ENCODE results near the gene CNOT6L. TPM values are rescaled to one million over a fixed set of nuclear protein-coding genes. Genes with fewer than 3 reads are reported as not detected.

Gene CNOT6L
- total RNA-seq, 1 experiment from 2014 or later, result 29.4 TPM

DNA sequence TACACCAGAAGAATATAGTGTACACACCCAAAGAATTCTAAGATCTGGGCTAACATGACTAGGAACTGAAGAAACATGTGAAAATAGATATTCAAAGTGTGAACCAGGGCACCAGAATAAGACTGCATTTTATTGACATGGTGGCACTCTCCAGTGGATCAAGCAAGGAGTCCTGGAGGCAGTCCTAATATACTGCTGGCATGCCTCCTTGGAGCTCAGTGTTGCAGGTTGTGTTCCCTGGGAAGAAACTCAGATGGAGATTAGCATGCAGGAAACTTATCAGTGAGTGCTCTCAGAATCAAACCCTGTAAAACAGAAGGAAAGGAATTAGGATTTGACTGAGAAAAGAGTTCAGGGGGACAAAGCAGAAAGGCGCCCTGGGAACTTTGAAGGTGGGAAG is 108.5 kb downstream of the CNOT6L start:
- intact Hi-C loops (cut with micrococcal nuclease), result no loop called here
- ATAC-seq, result no peak
- no peaks in the 10 kb centered on the region for H3K9me2 ChIP-seq (ENCODE audit: insufficient read depth)
- H3K4me2 ChIP-seq (ENCODE audit: low read length), result no peak overlapping the region
- ChIA-PET POLR2A (no interaction called here), CTCF (no interaction called here), RAD21 (ENCODE audit: low non-redundant PET in 1 of 2, low total read pairs in 2 of 2, uncharacterized antibody in 2 of 2, unreplicated experiment in 2 of 2) (no interaction called here)
- no peaks in the 10 kb centered on the region for H3K36me3 ChIP-seq (ENCODE audit: control insufficient read depth in 1 of 2, insufficient read depth in 2 of 2, low read length in 2 of 2)
- H2AFZ ChIP-seq (ENCODE audit: low read depth, low read length, poor library complexity, severe bottlenecking), result no peak overlapping the region
- DNase-seq (ENCODE audit: low read depth, low spot score), result no peak
- H3K27ac ChIP-seq (ENCODE audit: low read depth, low read length), result no peak overlapping the region
- BruUV-seq (replicated peaks), result no TSS peak
- H4K20me1 ChIP-seq (ENCODE audit: insufficient read depth), result no peaks in the 10 kb centered on the region
- TF ChIP-seq CEBPB (IDR thresholded peaks at IDR 0.05; ENCODE audit: low read depth) (no peak), FOSL1 (IDR thresholded peaks at IDR 0.05; ENCODE audit: low read depth) (no peak), EZH2phosphoT487 (IDR thresholded peaks at IDR 0.05; ENCODE audit: borderline replicate concordance) (no peak), ELF1 (IDR thresholded peaks at IDR 0.05; ENCODE audit: borderline replicate concordance, low read depth) (no peak), EGR1 (IDR thresholded peaks at IDR 0.05; ENCODE audit: low read depth) (no peak), ZNF274 (IDR thresholded peaks at IDR 0.05; ENCODE audit: low read depth, low read length) (no peak), SRF (IDR thresholded peaks at IDR 0.05; ENCODE audit: low read depth) (no peak), CBX3 (IDR thresholded peaks at IDR 0.05; ENCODE audit: low read depth) (no peak), YY1 (IDR thresholded peaks at IDR 0.05; ENCODE audit: extremely low read depth, insufficient replicate concordance, low read depth, low read length) (no peak)
- TF ChIP-seq, protein P1, sequence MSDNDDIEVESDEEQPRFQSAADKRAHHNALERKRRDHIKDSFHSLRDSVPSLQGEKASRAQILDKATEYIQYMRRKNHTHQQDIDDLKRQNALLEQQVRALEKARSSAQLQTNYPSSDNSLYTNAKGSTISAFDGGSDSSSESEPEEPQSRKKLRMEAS (IDR thresholded peaks at IDR 0.05), result no peak
- H3K27me3 ChIP-seq (ENCODE audit: insufficient read depth, low read length), result no peaks in the 10 kb centered on the region
- H3K4me1 ChIP-seq (ENCODE audit: control insufficient read depth in 1 of 2, insufficient read depth in 2 of 2, low read length in 2 of 2), result no peaks in the 10 kb centered on the region
- H3K79me2 ChIP-seq (ENCODE audit: insufficient read depth, low read length), result no peaks in the 10 kb centered on the region
- H3K9me3 ChIP-seq (ENCODE audit: control insufficient read depth in 1 of 2, insufficient read depth in 1 of 2, low read depth in 1 of 2, low read length in 2 of 2), result no peaks in the 10 kb centered on the region
- H3K9ac ChIP-seq (ENCODE audit: low read length), result no peak overlapping the region
- no peak overlapping the region for H3K4me3 ChIP-seq (replicated peaks in 1 of 2; ENCODE audit: low read depth in 1 of 2, low read length in 2 of 2)

DNA sequence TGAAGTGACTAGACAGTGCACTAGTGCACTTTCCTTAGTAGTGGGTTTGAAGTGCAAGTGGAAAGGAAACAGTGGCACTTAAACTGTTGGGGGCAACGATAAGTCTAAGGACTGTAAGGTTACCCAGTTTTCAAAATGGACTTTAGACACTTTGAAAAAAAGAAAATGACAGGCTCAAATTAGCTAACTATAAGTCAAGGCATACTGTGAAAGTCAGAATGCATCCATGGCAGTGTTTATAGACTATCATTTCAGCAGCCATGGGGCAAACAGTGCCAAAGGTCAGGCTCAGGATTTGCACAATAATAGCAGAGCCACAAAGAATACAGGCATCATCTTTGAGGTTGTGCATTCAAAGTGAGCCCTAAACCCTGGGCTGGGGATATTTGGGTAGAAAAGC is 109.1 kb downstream of the CNOT6L start:
- Histone ChIP-seq H3K9me3 (ENCODE audit: control insufficient read depth in 1 of 2, insufficient read depth in 1 of 2, low read depth in 1 of 2, low read length in 2 of 2) (no peaks in the 10 kb centered on the region), H3K36me3 (ENCODE audit: control insufficient read depth in 1 of 2, insufficient read depth in 2 of 2, low read length in 2 of 2) (no peaks in the 10 kb centered on the region), H3K4me1 (ENCODE audit: control insufficient read depth in 1 of 2, insufficient read depth in 2 of 2, low read length in 2 of 2) (no peaks in the 10 kb centered on the region), H3K27me3 (ENCODE audit: insufficient read depth, low read length) (no peaks in the 10 kb centered on the region), H3K9ac (ENCODE audit: low read length) (no peak overlapping the region), H3K27ac (ENCODE audit: low read depth, low read length) (no peak overlapping the region), H3K79me2 (ENCODE audit: insufficient read depth, low read length) (no peaks in the 10 kb centered on the region), H3K9me2 (ENCODE audit: insufficient read depth) (no peaks in the 10 kb centered on the region), H2AFZ (ENCODE audit: low read depth, low read length, poor library complexity, severe bottlenecking) (no peak overlapping the region), H3K4me3 (replicated peaks in 1 of 2; ENCODE audit: low read depth in 1 of 2, low read length in 2 of 2) (no peak overlapping the region), H4K20me1 (ENCODE audit: insufficient read depth) (no peaks in the 10 kb centered on the region), H3K4me2 (ENCODE audit: low read length) (no peak overlapping the region)
- ChIA-PET POLR2A (no interaction called here), RAD21 (ENCODE audit: low non-redundant PET in 1 of 2, low total read pairs in 2 of 2, uncharacterized antibody in 2 of 2, unreplicated experiment in 2 of 2) (no interaction called here), CTCF (no interaction called here)
- BruUV-seq (replicated peaks), result no TSS peak
- DNase-seq (ENCODE audit: low read depth, low spot score), result no peak
- intact Hi-C loops (cut with micrococcal nuclease), result no loop called here
- no peak for ATAC-seq
- TF ChIP-seq EZH2phosphoT487 (IDR thresholded peaks at IDR 0.05; ENCODE audit: borderline replicate concordance) (no peak), ELF1 (IDR thresholded peaks at IDR 0.05; ENCODE audit: borderline replicate concordance, low read depth) (no peak), ZFX (IDR thresholded peaks at IDR 0.05) (no peak), CBX3 (IDR thresholded peaks at IDR 0.05; ENCODE audit: low read depth) (no peak), YY1 (IDR thresholded peaks at IDR 0.05; ENCODE audit: extremely low read depth, insufficient replicate concordance, low read depth, low read length) (no peak), RAD21 (IDR thresholded peaks at IDR 0.05; ENCODE audit: low read depth) (no peak), CEBPB (IDR thresholded peaks at IDR 0.05; ENCODE audit: low read depth) (no peak), FOSL1 (IDR thresholded peaks at IDR 0.05; ENCODE audit: low read depth) (no peak), EZH2 (IDR thresholded peaks at IDR 0.05) (no peak), JUND (IDR thresholded peaks at IDR 0.05) (no peak)
- TF ChIP-seq, protein P2, sequence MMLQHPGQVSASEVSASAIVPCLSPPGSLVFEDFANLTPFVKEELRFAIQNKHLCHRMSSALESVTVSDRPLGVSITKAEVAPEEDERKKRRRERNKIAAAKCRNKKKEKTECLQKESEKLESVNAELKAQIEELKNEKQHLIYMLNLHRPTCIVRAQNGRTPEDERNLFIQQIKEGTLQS (IDR thresholded peaks at IDR 0.05), result no peak
- TF ChIP-seq, protein P1 (IDR thresholded peaks at IDR 0.05), result no peak
- TF ChIP-seq, protein P3, sequence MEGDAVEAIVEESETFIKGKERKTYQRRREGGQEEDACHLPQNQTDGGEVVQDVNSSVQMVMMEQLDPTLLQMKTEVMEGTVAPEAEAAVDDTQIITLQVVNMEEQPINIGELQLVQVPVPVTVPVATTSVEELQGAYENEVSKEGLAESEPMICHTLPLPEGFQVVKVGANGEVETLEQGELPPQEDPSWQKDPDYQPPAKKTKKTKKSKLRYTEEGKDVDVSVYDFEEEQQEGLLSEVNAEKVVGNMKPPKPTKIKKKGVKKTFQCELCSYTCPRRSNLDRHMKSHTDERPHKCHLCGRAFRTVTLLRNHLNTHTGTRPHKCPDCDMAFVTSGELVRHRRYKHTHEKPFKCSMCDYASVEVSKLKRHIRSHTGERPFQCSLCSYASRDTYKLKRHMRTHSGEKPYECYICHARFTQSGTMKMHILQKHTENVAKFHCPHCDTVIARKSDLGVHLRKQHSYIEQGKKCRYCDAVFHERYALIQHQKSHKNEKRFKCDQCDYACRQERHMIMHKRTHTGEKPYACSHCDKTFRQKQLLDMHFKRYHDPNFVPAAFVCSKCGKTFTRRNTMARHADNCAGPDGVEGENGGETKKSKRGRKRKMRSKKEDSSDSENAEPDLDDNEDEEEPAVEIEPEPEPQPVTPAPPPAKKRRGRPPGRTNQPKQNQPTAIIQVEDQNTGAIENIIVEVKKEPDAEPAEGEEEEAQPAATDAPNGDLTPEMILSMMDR (IDR thresholded peaks at IDR 0.05 in 2 of 3, conservative IDR thresholded peaks at IDR 0.05 in 1 of 3; ENCODE audit: borderline replicate concordance in 1 of 3, insufficient read depth in 1 of 3, low read depth in 2 of 3, low read length in 2 of 3), result no peak

Measured in HCT116 (cell line).